K562 (cell line): Measurements from ENCODE around the gene IKZF3. TPM values are rescaled to one million over a fixed set of nuclear protein-coding genes. Genes with fewer than 3 reads are reported as not detected.

Experiments used
- BRCA1 ChIP-seq, 2 experiments: fragments of 450-650 bp in 1 of 2; sonication (generic) in 1 of 2; formaldehyde crosslinking in 1 of 2; IDR thresholded peaks; 2 replicates each; pipeline versions ENCODE4 v1.5.0 to v1.6.1; 2017 to 2020; ENCODE audit warnings: mild to moderate bottlenecking in 1 of 2, missing genetic modification reagents in 1 of 2
- EP300 ChIP-seq: IDR thresholded peaks from 2 replicates; pipeline ENCODE4 v1.6.1; 2012; ENCODE audit warnings: low read length, improper control_type of control experiment
- ETS2 ChIP-seq: IDR thresholded peaks from 2 replicates; pipeline ENCODE4 v1.6.1; 2016; ENCODE audit warnings: borderline replicate concordance, missing genetic modification characterization, mild to moderate bottlenecking, moderate library complexity, missing compliant biosample characterization; ENCODE audit not compliant: poor library complexity, severe bottlenecking
- HMG20A ChIP-seq: fragments of 450-650 bp; formaldehyde crosslinking; conservative IDR thresholded peaks from 2 replicates; pipeline ENCODE4 v1.4.0; 2020; ENCODE audit warnings: mild to moderate bottlenecking, mixed read lengths
- IRF2 ChIP-seq: sonication (generic); formaldehyde crosslinking; IDR thresholded peaks from 2 replicates; pipeline ENCODE4 v1.8.1; 2022; ENCODE audit warnings: mild to moderate bottlenecking, missing genetic modification reagents
- POLR2G ChIP-seq: fragments of 200-400 bp; formaldehyde crosslinking; IDR thresholded peaks from 2 replicates; pipeline ENCODE4 v1.6.1; 2017; ENCODE audit warnings: low read depth, mild to moderate bottlenecking, antibody characterized with exemption, low read length, moderate library complexity
- RBM15 ChIP-seq: fragments of 200-400 bp; formaldehyde crosslinking; IDR thresholded peaks from 2 replicates; pipeline ENCODE4 v1.6.1; 2018; ENCODE audit warnings: mild to moderate bottlenecking, low read length, moderate library complexity; ENCODE audit not compliant: insufficient read depth
- SIN3B ChIP-seq: fragments of 450-650 bp; IDR thresholded peaks from 2 replicates; pipeline ENCODE4 v1.6.1; 2017; ENCODE audit warnings: low read depth, mild to moderate bottlenecking, moderate library complexity
- SRSF9 ChIP-seq: fragments of 200-400 bp; formaldehyde crosslinking; IDR thresholded peaks from 2 replicates; pipeline ENCODE4 v1.6.1; 2017; ENCODE audit warnings: low read depth, low read length, borderline replicate concordance
- ZNF143 ChIP-seq: sonication (generic); formaldehyde crosslinking; IDR thresholded peaks from 2 replicates; pipeline ENCODE4 v1.9.0; 2022; ENCODE audit warnings: mild to moderate bottlenecking, missing genetic modification reagents
- ZNF384 ChIP-seq: IDR thresholded peaks from 2 replicates; pipeline ENCODE4 v1.6.1; 2012; ENCODE audit warnings: low read depth, low read length, improper control_type of control experiment
- polyA plus RNA-seq, 8 experiments: library from polyadenylated mRNA; depleted of rRNA in 4 of 8; stranded (reverse) in 5 of 8; unstranded in 3 of 8; fragments of >200 nt; fragmentation: Nextera tagmentation in 2 of 8; fragmentation: Illumina TruSeq in 1 of 8; extraction: Ambion mirVana in 2 of 8; extraction: Trizol in 1 of 8; gene quantifications; 2 replicates each; pipeline versions ENCODE4 v1.2.1 to v1.2.3, GENCODE V29; 2011 to 2014; ENCODE audit warnings: inconsistent platforms in 1 of 8, missing spikeins in 1 of 8
- total RNA-seq, 7 experiments: library from RNA; depleted of rRNA in 6 of 7; stranded (reverse); fragments of >200 nt in 6 of 7; fragmentation: Illumina TruSeq in 2 of 7; extraction: Trizol in 2 of 7; gene quantifications; 2 replicates each; pipeline versions ENCODE4 v1.2.1 to v1.2.3, GENCODE V29; 2011 to 2021; ENCODE audit warnings: low replicate concordance in 1 of 7
- TF ChIP-seq, protein P1 (sequence below): fragments of 450-650 bp; IDR thresholded peaks from 2 replicates; pipeline ENCODE4 v1.6.1; 2016; ENCODE audit warnings: low read depth
- TF ChIP-seq, protein P2 (sequence below), 2 experiments: fragments of 450-650 bp; IDR thresholded peaks; 2 replicates each; pipeline ENCODE4 v1.6.1; 2018; ENCODE audit warnings: mild to moderate bottlenecking in 2 of 2, low read depth in 1 of 2; ENCODE audit not compliant: partially characterized antibody in 2 of 2
- TF ChIP-seq, protein P3 (sequence below): sonication (generic); formaldehyde crosslinking; IDR thresholded peaks from 2 replicates; pipeline ENCODE4 v1.8.0; 2022; ENCODE audit warnings: mild to moderate bottlenecking, missing genetic modification reagents

Gene IKZF3
- total and polyA plus RNA-seq, 9 of the 15 experiments (the other 6 are each of a cell fraction or from before 2014, with no cell fraction given), result 0.06 to 1.6 (median 0.62) TPM

DNA sequence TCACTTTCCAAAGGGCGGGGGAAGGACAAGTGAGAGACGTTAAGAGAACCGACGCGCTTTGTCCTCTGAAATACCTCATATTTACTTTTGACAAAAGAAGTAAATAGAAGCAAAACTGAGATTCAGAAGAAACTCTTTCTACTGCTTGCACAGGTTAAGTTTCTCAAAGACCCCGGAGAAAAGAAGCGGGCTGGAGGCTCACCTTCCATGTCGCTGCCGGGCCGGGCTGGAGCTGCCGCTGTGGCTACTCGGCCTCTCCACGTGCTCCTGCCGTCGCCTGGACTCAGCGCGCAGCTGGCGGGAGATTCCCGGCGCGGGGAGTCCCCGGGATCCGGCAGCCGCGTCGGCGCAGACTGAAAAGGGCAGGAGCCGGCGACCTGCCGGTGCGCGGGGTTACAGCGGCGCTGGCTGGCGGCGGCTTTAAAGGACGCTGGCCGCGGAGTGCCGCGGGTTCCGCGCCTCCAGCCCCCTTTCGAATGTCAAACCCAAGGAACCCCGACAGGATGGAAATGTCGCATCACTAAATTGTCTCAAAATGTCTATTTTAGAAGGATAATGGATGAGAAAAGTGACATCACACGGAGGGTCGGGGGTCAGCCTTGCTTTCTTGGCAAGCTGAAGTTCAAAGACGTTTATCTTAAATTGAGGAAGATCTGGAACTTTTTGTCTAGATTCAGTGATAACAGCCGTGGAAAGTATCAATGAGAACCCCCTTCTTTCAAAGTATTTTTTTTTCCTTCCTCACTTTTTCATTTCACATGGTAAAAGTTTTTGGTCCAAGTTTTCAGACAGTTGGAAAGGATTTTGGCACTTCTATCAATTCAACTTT lies at the start of gene IKZF3 (continued):
- no peak for TF ChIP-seq ZNF384
- TF ChIP-seq, protein P1, sequence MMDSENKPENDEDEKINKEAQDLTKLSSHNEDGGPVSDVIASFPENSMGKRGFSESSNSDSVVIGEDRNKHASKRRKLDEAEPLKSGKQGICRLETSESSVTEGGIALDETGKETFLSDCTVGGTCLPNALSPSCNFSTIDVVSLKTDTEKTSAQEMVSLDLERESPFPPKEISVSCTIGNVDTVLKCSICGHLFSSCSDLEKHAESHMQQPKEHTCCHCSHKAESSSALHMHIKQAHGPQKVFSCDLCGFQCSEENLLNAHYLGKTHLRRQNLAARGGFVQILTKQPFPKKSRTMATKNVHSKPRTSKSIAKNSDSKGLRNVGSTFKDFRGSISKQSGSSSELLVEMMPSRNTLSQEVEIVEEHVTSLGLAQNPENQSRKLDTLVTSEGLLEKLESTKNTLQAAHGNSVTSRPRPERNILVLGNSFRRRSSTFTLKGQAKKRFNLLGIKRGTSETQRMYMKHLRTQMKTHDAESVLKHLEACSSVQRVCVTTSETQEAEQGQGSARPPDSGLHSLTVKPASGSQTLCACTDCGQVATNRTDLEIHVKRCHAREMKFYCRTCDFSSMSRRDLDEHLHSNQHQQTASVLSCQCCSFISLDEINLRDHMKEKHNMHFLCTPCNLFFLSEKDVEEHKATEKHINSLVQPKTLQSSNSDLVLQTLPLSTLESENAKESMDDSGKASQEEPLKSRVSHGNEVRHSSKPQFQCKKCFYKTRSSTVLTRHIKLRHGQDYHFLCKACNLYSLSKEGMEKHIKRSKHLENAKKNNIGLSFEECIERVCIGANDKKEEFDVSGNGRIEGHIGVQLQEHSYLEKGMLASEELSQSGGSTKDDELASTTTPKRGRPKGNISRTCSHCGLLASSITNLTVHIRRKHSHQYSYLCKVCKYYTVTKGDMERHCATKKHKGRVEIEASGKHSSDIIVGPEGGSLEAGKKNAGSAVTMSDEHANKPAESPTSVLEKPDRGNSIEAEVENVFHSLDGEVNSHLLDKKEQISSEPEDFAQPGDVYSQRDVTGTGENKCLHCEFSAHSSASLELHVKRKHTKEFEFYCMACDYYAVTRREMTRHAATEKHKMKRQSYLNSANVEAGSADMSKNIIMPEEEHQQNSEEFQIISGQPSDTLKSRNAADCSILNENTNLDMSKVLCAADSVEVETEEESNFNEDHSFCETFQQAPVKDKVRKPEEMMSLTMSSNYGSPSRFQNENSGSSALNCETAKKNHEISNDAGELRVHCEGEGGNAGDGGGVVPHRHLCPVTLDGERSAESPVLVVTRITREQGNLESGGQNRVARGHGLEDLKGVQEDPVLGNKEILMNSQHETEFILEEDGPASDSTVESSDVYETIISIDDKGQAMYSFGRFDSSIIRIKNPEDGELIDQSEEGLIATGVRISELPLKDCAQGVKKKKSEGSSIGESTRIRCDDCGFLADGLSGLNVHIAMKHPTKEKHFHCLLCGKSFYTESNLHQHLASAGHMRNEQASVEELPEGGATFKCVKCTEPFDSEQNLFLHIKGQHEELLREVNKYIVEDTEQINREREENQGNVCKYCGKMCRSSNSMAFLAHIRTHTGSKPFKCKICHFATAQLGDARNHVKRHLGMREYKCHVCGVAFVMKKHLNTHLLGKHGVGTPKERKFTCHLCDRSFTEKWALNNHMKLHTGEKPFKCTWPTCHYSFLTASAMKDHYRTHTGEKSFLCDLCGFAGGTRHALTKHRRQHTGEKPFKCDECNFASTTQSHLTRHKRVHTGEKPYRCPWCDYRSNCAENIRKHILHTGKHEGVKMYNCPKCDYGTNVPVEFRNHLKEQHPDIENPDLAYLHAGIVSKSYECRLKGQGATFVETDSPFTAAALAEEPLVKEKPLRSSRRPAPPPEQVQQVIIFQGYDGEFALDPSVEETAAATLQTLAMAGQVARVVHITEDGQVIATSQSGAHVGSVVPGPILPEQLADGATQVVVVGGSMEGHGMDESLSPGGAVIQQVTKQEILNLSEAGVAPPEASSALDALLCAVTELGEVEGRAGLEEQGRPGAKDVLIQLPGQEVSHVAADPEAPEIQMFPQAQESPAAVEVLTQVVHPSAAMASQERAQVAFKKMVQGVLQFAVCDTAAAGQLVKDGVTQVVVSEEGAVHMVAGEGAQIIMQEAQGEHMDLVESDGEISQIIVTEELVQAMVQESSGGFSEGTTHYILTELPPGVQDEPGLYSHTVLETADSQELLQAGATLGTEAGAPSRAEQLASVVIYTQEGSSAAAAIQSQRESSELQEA, result no peak
- TF ChIP-seq ZNF143 (CRISPR knock-in tag), result no peak
- TF ChIP-seq SRSF9, result no peak
- no peak for TF ChIP-seq ETS2 (tag)
- TF ChIP-seq, protein P2, sequence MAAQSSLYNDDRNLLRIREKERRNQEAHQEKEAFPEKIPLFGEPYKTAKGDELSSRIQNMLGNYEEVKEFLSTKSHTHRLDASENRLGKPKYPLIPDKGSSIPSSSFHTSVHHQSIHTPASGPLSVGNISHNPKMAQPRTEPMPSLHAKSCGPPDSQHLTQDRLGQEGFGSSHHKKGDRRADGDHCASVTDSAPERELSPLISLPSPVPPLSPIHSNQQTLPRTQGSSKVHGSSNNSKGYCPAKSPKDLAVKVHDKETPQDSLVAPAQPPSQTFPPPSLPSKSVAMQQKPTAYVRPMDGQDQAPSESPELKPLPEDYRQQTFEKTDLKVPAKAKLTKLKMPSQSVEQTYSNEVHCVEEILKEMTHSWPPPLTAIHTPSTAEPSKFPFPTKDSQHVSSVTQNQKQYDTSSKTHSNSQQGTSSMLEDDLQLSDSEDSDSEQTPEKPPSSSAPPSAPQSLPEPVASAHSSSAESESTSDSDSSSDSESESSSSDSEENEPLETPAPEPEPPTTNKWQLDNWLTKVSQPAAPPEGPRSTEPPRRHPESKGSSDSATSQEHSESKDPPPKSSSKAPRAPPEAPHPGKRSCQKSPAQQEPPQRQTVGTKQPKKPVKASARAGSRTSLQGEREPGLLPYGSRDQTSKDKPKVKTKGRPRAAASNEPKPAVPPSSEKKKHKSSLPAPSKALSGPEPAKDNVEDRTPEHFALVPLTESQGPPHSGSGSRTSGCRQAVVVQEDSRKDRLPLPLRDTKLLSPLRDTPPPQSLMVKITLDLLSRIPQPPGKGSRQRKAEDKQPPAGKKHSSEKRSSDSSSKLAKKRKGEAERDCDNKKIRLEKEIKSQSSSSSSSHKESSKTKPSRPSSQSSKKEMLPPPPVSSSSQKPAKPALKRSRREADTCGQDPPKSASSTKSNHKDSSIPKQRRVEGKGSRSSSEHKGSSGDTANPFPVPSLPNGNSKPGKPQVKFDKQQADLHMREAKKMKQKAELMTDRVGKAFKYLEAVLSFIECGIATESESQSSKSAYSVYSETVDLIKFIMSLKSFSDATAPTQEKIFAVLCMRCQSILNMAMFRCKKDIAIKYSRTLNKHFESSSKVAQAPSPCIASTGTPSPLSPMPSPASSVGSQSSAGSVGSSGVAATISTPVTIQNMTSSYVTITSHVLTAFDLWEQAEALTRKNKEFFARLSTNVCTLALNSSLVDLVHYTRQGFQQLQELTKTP (IDR thresholded peaks at IDR 0.05; ENCODE audit: low read depth in 1 of 2, partially characterized antibody in 2 of 2), result no peak
- TF ChIP-seq IRF2 (CRISPR knock-in tag), result no peak
- peak; percentile 52 for TF ChIP-seq POLR2G
- no peak for TF ChIP-seq BRCA1 (IDR thresholded peaks at IDR 0.05)
- no peak for TF ChIP-seq BRCA1 (CRISPR knock-in tag; IDR thresholded peaks at IDR 0.05)
- TF ChIP-seq, protein P3, sequence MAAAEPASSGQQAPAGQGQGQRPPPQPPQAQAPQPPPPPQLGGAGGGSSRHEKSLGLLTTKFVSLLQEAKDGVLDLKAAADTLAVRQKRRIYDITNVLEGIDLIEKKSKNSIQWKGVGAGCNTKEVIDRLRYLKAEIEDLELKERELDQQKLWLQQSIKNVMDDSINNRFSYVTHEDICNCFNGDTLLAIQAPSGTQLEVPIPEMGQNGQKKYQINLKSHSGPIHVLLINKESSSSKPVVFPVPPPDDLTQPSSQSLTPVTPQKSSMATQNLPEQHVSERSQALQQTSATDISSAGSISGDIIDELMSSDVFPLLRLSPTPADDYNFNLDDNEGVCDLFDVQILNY (CRISPR knock-in tag), result no peak
- no peak for TF ChIP-seq EP300
- TF ChIP-seq SIN3B, result no peak
- no peak for TF ChIP-seq HMG20A
- TF ChIP-seq RBM15, result no peak
